HEK293 (cell line): ENCODE measurements around the gene MTFR1L.

ENCODE experiments used
- HOXD13 ChIP-seq: sonication (generic); formaldehyde crosslinking; IDR thresholded peaks from 2 replicates; pipeline ENCODE4 v1.8.0; 2022; ENCODE audit warnings: missing genetic modification reagents, borderline replicate concordance
- KLF16 ChIP-seq: fragments of 450-650 bp; formaldehyde crosslinking; IDR thresholded peaks from 2 replicates; pipeline ENCODE4 v1.5.1; 2017; ENCODE audit warnings: missing biosample characterization, missing genetic modification characterization
- KLF7 ChIP-seq: fragments of 450-650 bp; formaldehyde crosslinking; IDR thresholded peaks from 2 replicates; pipeline ENCODE4 v1.5.1; 2016; ENCODE audit warnings: missing biosample characterization, missing genetic modification characterization, borderline replicate concordance
- KLF8 ChIP-seq: fragments of 450-650 bp; formaldehyde crosslinking; IDR thresholded peaks from 2 replicates; pipeline ENCODE4 v1.5.1; 2016; ENCODE audit warnings: missing biosample characterization, missing genetic modification characterization
- MYNN ChIP-seq: fragments of 450-650 bp; formaldehyde crosslinking; IDR thresholded peaks from 2 replicates; pipeline ENCODE4 v1.5.1; 2016; ENCODE audit warnings: missing biosample characterization, missing genetic modification characterization, borderline replicate concordance
- SP2 ChIP-seq: fragments of 450-650 bp; formaldehyde crosslinking; IDR thresholded peaks from 2 replicates; pipeline ENCODE4 v1.5.1; 2016; ENCODE audit warnings: missing biosample characterization, missing genetic modification characterization
- YY2 ChIP-seq: fragments of 450-650 bp; formaldehyde crosslinking; IDR thresholded peaks from 2 replicates; pipeline ENCODE4 v1.5.1; 2016; ENCODE audit warnings: missing biosample characterization, missing genetic modification characterization
- ZBTB49 ChIP-seq: fragments of 450-650 bp; formaldehyde crosslinking; IDR thresholded peaks from 2 replicates; pipeline ENCODE4 v1.5.1; 2016; ENCODE audit warnings: missing biosample characterization, missing genetic modification characterization, low read depth
- ZNF184 ChIP-seq: fragments of 450-650 bp; IDR thresholded peaks from 2 replicates; pipeline ENCODE4 v1.5.1; 2018; ENCODE audit warnings: missing biosample characterization, mild to moderate bottlenecking, missing genetic modification characterization
- ZNF202 ChIP-seq: fragments of 450-650 bp; formaldehyde crosslinking; IDR thresholded peaks from 2 replicates; pipeline ENCODE4 v1.5.1; 2016; ENCODE audit warnings: missing biosample characterization, missing genetic modification characterization, borderline replicate concordance
- ZNF274 ChIP-seq, 2 experiments: fragments of 200-500 bp in 1 of 2; fragments of 450-650 bp in 1 of 2; sonication (Bioruptor generic) in 1 of 2; formaldehyde crosslinking in 1 of 2; IDR thresholded peaks; 2 replicates each; pipeline versions ENCODE4 v1.5.1 to v1.6.1; 2014 to 2016; ENCODE audit warnings: borderline replicate concordance in 1 of 2, inconsistent platforms in 1 of 2, low read length in 1 of 2, missing biosample characterization in 1 of 2, missing genetic modification characterization in 1 of 2
- ZNF280D ChIP-seq: fragments of 450-650 bp; formaldehyde crosslinking; IDR thresholded peaks from 2 replicates; pipeline ENCODE4 v1.5.1; 2016; ENCODE audit warnings: missing biosample characterization, missing genetic modification characterization
- ZNF311 ChIP-seq: fragments of 450-650 bp; formaldehyde crosslinking; IDR thresholded peaks from 2 replicates; pipeline ENCODE4 v1.5.1; 2017; ENCODE audit warnings: missing biosample characterization, missing genetic modification characterization, borderline replicate concordance
- ZNF350 ChIP-seq: fragments of 450-650 bp; formaldehyde crosslinking; IDR thresholded peaks from 2 replicates; pipeline ENCODE4 v1.5.0; 2017; ENCODE audit warnings: missing biosample characterization, mild to moderate bottlenecking, missing genetic modification characterization
- ZNF404 ChIP-seq: fragments of 450-650 bp; formaldehyde crosslinking; IDR thresholded peaks from 2 replicates; pipeline ENCODE4 v1.5.1; 2017; ENCODE audit warnings: missing biosample characterization, missing genetic modification characterization
- ZNF561 ChIP-seq: fragments of 450-650 bp; IDR thresholded peaks from 2 replicates; pipeline ENCODE4 v1.5.1; 2018; ENCODE audit warnings: missing biosample characterization, missing genetic modification characterization, borderline replicate concordance
- ZNF585B ChIP-seq: fragments of 450-650 bp; formaldehyde crosslinking; IDR thresholded peaks from 2 replicates; pipeline ENCODE4 v1.5.1; 2016; ENCODE audit warnings: missing biosample characterization, missing genetic modification characterization
- ZNF600 ChIP-seq: fragments of 450-650 bp; formaldehyde crosslinking; IDR thresholded peaks from 2 replicates; pipeline ENCODE4 v1.5.1; 2016; ENCODE audit warnings: missing biosample characterization, missing genetic modification characterization
- ZNF677 ChIP-seq: fragments of 450-650 bp; IDR thresholded peaks from 2 replicates; pipeline ENCODE4 v1.5.0; 2018; ENCODE audit warnings: missing biosample characterization, mild to moderate bottlenecking, missing genetic modification characterization, moderate library complexity
- ZNF76 ChIP-seq: fragments of 450-650 bp; formaldehyde crosslinking; IDR thresholded peaks from 2 replicates; pipeline ENCODE4; 2016; ENCODE audit warnings: low read depth, missing biosample characterization, missing genetic modification characterization, borderline replicate concordance
- ZNF791 ChIP-seq: fragments of 450-650 bp; formaldehyde crosslinking; IDR thresholded peaks from 2 replicates; pipeline ENCODE4 v1.5.1; 2016; ENCODE audit warnings: missing biosample characterization, missing genetic modification characterization
- ZNF843 ChIP-seq: fragments of 450-650 bp; formaldehyde crosslinking; IDR thresholded peaks from 2 replicates; pipeline ENCODE4 v1.5.1; 2016; ENCODE audit warnings: missing biosample characterization, missing genetic modification characterization
- TF ChIP-seq, protein P1 (sequence below): fragments of 450-650 bp; formaldehyde crosslinking; IDR thresholded peaks from 2 replicates; pipeline ENCODE4 v1.5.1; 2016; ENCODE audit warnings: missing biosample characterization, missing genetic modification characterization
- TF ChIP-seq, protein P2 (sequence below): fragments of 450-650 bp; formaldehyde crosslinking; IDR thresholded peaks from 2 replicates; pipeline ENCODE4 v1.5.1; 2016; ENCODE audit warnings: missing biosample characterization, missing genetic modification characterization
- TF ChIP-seq, protein P3 (sequence below): fragments of 450-650 bp; formaldehyde crosslinking; IDR thresholded peaks from 2 replicates; pipeline ENCODE4 v1.5.1; 2017; ENCODE audit warnings: missing biosample characterization, missing genetic modification characterization
- TF ChIP-seq, protein P4 (sequence below): fragments of 450-650 bp; formaldehyde crosslinking; IDR thresholded peaks from 2 replicates; pipeline ENCODE4 v1.5.1; 2016; ENCODE audit warnings: missing biosample characterization, missing genetic modification characterization

The MTFR1L gene

GRCh38 chr1:25858906-25859789 lies 39.4 kb downstream of the MTFR1L start, which contains the start of gene AUNIP (continued):
- TF ChIP-seq ZNF600 (tag by site-specific recombination) (peak; percentile 93; the same call in 1 of the 2 replicates), KLF16 (tag by site-specific recombination) (peak; percentile 83), ZNF585B (tag by site-specific recombination) (no peak; the same call in 1 of the 2 replicates), KLF7 (tag by site-specific recombination) (peak; percentile 80; the same call in 1 of the 2 replicates), MYNN (tag by site-specific recombination) (0 out of 2 replicates have a peak, but pooled peaks have one; percentile 68), ZNF677 (tag by site-specific recombination) (no peak), ZNF184 (tag by site-specific recombination) (no peak), ZNF76 (tag by site-specific recombination) (peak; percentile 94), YY2 (tag by site-specific recombination) (peak; percentile 78), HOXD13 (CRISPR knock-in tag) (0 out of 2 replicates have a peak, but pooled peaks have one; percentile 14), ZNF843 (tag by site-specific recombination) (peak; percentile 80), ZNF561 (tag by site-specific recombination) (peak; percentile 74; the same call in 1 of the 2 replicates), ZNF791 (tag by site-specific recombination) (no peak), ZBTB49 (tag by site-specific recombination) (no peak), ZNF280D (tag by site-specific recombination) (peak; percentile 86; the same call in 1 of the 2 replicates), KLF8 (tag by site-specific recombination) (peak; percentile 84), ZNF274 (IDR thresholded peaks at IDR 0.05; ENCODE audit: low read length) (no peak), ZNF274 (tag by site-specific recombination; IDR thresholded peaks at IDR 0.05; ENCODE audit: borderline replicate concordance) (no peak), SP2 (tag by site-specific recombination) (peak; percentile 57), ZNF404 (tag by site-specific recombination) (no peak), ZNF202 (tag by site-specific recombination) (no peak), ZNF311 (tag by site-specific recombination) (no peak), ZNF350 (no peak)
- TF ChIP-seq, protein P1, sequence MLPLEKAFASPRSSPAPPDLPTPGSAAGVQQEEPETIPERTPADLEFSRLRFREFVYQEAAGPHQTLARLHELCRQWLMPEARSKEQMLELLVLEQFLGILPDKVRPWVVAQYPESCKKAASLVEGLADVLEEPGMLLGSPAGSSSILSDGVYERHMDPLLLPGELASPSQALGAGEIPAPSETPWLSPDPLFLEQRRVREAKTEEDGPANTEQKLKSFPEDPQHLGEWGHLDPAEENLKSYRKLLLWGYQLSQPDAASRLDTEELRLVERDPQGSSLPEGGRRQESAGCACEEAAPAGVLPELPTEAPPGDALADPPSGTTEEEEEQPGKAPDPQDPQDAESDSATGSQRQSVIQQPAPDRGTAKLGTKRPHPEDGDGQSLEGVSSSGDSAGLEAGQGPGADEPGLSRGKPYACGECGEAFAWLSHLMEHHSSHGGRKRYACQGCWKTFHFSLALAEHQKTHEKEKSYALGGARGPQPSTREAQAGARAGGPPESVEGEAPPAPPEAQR = peak; percentile 42; the same call in 1 of the 2 replicates
- TF ChIP-seq, protein P2, sequence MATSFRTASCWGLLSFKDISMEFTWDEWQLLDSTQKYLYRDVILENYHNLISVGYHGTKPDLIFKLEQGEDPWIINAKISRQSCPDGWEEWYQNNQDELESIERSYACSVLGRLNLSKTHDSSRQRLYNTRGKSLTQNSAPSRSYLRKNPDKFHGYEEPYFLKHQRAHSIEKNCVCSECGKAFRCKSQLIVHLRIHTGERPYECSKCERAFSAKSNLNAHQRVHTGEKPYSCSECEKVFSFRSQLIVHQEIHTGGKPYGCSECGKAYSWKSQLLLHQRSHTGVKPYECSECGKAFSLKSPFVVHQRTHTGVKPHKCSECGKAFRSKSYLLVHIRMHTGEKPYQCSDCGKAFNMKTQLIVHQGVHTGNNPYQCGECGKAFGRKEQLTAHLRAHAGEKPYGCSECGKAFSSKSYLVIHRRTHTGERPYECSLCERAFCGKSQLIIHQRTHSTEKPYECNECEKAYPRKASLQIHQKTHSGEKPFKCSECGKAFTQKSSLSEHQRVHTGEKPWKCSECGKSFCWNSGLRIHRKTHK (tag by site-specific recombination) = no peak
- TF ChIP-seq, protein P3, sequence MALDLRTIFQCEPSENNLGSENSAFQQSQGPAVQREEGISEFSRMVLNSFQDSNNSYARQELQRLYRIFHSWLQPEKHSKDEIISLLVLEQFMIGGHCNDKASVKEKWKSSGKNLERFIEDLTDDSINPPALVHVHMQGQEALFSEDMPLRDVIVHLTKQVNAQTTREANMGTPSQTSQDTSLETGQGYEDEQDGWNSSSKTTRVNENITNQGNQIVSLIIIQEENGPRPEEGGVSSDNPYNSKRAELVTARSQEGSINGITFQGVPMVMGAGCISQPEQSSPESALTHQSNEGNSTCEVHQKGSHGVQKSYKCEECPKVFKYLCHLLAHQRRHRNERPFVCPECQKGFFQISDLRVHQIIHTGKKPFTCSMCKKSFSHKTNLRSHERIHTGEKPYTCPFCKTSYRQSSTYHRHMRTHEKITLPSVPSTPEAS (tag by site-specific recombination) = peak; percentile 62
- TF ChIP-seq, protein P4, sequence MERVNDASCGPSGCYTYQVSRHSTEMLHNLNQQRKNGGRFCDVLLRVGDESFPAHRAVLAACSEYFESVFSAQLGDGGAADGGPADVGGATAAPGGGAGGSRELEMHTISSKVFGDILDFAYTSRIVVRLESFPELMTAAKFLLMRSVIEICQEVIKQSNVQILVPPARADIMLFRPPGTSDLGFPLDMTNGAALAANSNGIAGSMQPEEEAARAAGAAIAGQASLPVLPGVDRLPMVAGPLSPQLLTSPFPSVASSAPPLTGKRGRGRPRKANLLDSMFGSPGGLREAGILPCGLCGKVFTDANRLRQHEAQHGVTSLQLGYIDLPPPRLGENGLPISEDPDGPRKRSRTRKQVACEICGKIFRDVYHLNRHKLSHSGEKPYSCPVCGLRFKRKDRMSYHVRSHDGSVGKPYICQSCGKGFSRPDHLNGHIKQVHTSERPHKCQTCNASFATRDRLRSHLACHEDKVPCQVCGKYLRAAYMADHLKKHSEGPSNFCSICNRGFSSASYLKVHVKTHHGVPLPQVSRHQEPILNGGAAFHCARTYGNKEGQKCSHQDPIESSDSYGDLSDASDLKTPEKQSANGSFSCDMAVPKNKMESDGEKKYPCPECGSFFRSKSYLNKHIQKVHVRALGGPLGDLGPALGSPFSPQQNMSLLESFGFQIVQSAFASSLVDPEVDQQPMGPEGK (tag by site-specific recombination) = peak; percentile 79
